Gastroesophageal sphincter (tissue), 3 donors: ENCODE measurements around the gene RNF148.
"Not testable (repeated sequence)": the region's sequence is repeated elsewhere in the genome, so short reads cannot be mapped to it uniquely, and the experiment has no call there.

Source experiments
- CTCF ChIP-seq, 4 experiments: fragments of 200-600 bp in 2 of 4; fragments of 450-650 bp in 2 of 4; sonication (generic) in 1 of 4; IDR thresholded peaks; one replicate each; pipeline ENCODE4 v1.5.1; 2017 to 2019; ENCODE audit warnings: antibody characterized with exemption in 4 of 4, mild to moderate bottlenecking in 2 of 4, moderate library complexity in 2 of 4
- EP300 ChIP-seq: sonication (generic); formaldehyde crosslinking; IDR thresholded peaks from one replicate; pipeline ENCODE4 v1.6.1; 2017; ENCODE audit warnings: antibody characterized with exemption, mild to moderate bottlenecking
- POLR2AphosphoS5 ChIP-seq: sonication (generic); formaldehyde crosslinking; IDR thresholded peaks from one replicate; pipeline ENCODE4 v1.6.1; 2017; ENCODE audit warnings: antibody characterized with exemption

DNA sequence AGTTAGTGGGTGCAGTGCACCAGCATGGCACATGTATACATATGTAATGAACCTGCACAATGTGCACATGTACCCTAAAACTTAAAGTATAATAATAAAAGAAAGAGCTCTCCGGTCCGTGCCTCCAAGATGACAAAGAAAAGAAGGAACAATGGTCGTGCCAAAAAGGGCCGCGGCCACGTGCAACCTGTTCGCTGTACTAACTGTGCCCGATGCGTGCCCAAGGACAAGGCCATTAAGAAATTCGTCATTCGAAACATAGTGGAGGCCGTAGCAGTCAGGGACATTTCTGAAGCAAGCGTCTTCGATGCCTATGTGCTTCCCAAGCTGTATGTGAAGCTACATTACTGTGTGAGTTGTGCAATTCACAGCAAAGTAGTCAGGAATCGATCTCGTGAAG, 21.5 kb downstream of the RNF148 start:
- not testable (repeated sequence) for TF ChIP-seq CTCF (IDR thresholded peaks at IDR 0.05); POLR2AphosphoS5; EP300
